ENCODE measurements around the gene KRTAP5-3.

DNA sequence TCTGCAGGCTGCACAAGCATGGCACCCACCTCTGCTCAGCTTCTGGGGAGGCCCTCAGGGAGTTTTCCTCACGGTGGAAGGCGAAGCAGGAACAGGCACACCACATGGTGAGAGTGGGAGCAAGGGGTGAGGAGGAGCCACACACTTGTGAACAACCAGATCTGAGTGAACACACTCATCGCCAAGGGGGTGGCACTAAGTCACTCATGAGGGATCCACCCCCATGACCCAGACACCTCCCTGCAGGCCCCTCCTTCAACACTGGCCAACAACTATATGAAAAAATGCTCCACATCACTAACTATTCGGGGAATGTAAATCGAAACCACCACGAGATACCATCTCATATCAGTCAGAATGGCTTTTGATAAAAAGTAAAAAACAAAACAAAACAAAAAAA lies 9.4 kb downstream of the KRTAP5-3 start:
- TF ChIP-seq, protein P1, sequence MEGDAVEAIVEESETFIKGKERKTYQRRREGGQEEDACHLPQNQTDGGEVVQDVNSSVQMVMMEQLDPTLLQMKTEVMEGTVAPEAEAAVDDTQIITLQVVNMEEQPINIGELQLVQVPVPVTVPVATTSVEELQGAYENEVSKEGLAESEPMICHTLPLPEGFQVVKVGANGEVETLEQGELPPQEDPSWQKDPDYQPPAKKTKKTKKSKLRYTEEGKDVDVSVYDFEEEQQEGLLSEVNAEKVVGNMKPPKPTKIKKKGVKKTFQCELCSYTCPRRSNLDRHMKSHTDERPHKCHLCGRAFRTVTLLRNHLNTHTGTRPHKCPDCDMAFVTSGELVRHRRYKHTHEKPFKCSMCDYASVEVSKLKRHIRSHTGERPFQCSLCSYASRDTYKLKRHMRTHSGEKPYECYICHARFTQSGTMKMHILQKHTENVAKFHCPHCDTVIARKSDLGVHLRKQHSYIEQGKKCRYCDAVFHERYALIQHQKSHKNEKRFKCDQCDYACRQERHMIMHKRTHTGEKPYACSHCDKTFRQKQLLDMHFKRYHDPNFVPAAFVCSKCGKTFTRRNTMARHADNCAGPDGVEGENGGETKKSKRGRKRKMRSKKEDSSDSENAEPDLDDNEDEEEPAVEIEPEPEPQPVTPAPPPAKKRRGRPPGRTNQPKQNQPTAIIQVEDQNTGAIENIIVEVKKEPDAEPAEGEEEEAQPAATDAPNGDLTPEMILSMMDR (IDR thresholded peaks at IDR 0.05; ENCODE audit: low read depth, low read length), result no peak
- TF ChIP-seq MAX (IDR thresholded peaks at IDR 0.05; ENCODE audit: low read depth, low read length), result no peak
- no peak for TF ChIP-seq POLR2A (IDR thresholded peaks at IDR 0.05; ENCODE audit: extremely low read depth, insufficient read length)
